ENCODE results near the gene CMIP.

Gene CMIP

GRCh38 chr16:81692021-81692420, 247.4 kb downstream of the CMIP start:
- TF ChIP-seq CTCF (IDR thresholded peaks at IDR 0.05; ENCODE audit: low read depth, low read length) = no peak
- H3K4me3 ChIP-seq (replicated peaks in 1 of 2; ENCODE audit: low read depth in 2 of 2, low read length in 2 of 2) = no peak overlapping the region
- no peak for DNase-seq (ENCODE audit: low read depth in 2 of 2)

GRCh38 chr16:81692571-81692970, 248.0 kb downstream of the CMIP start:
- no peak for DNase-seq (ENCODE audit: low read depth in 2 of 2)
- no peak for TF ChIP-seq CTCF (IDR thresholded peaks at IDR 0.05; ENCODE audit: low read depth, low read length)
- no peak overlapping the region for H3K4me3 ChIP-seq (replicated peaks in 1 of 2; ENCODE audit: low read depth in 2 of 2, low read length in 2 of 2)

- DNase-seq (ENCODE audit: low read depth in 2 of 2) = no peak
- no peak overlapping the region for H3K4me3 ChIP-seq (replicated peaks in 1 of 2; ENCODE audit: low read depth in 2 of 2, low read length in 2 of 2)
- TF ChIP-seq CTCF (IDR thresholded peaks at IDR 0.05; ENCODE audit: low read depth, low read length) = no peak
These were observed 248.6 kb downstream of the CMIP start for GRCh38 chr16:81693041-81693743.

GRCh38 chr16:81693744-81694303, 249.2 kb downstream of the CMIP start:
- TF ChIP-seq CTCF (IDR thresholded peaks at IDR 0.05; ENCODE audit: low read depth, low read length) = no peak
- no peak for DNase-seq (ENCODE audit: low read depth in 2 of 2)
- H3K4me3 ChIP-seq (replicated peaks in 1 of 2; ENCODE audit: low read depth in 2 of 2, low read length in 2 of 2) = no peak overlapping the region

- peak in 1 of 2 donors; percentile 51 for DNase-seq (ENCODE audit: low read depth in 2 of 2)
- no peak overlapping the region for H3K4me3 ChIP-seq (replicated peaks in 1 of 2; ENCODE audit: low read depth in 2 of 2, low read length in 2 of 2)
- no peak for TF ChIP-seq CTCF (IDR thresholded peaks at IDR 0.05; ENCODE audit: low read depth, low read length)
These were observed 250.1 kb downstream of the CMIP start for GRCh38 chr16:81694494-81695280.

GRCh38 chr16:81695321-81696165, 250.9 kb downstream of the CMIP start:
- TF ChIP-seq CTCF (IDR thresholded peaks at IDR 0.05; ENCODE audit: low read depth, low read length) = no peak
- peak; percentile 32 to 77 for DNase-seq (ENCODE audit: low read depth in 2 of 2)
- H3K4me3 ChIP-seq (replicated peaks in 1 of 2; ENCODE audit: low read depth in 2 of 2, low read length in 2 of 2) = no peak overlapping the region

All from cardiac fibroblast (primary cell).